GM12872 (cell line): ENCODE data around the gene IFI35.

ENCODE experiments used
- TF ChIP-seq, protein P1 (sequence below): IDR thresholded peaks from 3 replicates; pipeline ENCODE4 v1.5.1; 2011; ENCODE audit warnings: low read depth, mild to moderate bottlenecking, low read length, moderate library complexity; ENCODE audit not compliant: insufficient read depth

IFI35 gene

DNA sequence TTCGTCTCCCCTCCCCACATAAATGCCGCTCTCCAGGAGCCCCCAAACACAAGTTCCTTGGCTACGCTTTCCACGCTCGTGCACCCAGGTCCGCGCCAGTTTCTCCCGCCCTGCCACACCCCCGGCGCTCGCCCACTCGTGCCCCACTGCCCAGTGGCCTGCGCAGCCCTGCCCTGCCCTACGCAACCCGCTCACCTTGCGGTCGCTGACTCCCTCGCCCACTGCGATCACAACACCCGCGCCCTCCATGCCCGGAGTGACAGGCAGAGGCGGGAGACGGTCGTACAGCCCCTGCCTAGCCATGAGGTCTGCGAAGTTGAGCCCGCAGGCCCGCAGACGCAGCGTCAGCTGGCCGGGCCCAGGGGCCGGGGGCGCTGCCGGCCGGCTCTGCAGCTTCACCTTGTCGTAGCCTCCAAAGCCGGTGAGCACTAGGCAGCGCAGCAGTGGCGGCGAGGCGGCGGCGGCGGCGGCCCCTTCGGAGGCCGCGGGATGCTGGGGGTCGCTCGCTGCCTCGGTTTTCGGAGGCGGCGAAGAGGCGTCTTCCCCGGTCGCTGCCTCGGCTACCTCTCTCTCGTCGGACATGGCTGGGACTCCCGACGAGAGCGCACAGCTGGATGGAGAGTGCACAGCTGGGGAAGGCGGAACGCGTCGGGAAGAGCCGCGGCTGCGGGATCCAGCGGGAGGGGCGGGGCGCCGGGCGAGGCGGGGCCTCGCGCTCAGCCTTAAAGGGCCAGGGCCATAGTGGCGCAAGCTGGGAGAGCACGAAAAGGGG is 15.3 kb downstream of the IFI35 start, which contains the start of gene VAT1:
Gene VAT1, minus strand, starts transcription at position 645 of the 772 bp plus-strand sequence. Its CDS starts 63 bp downstream, at position 582.
- TF ChIP-seq, protein P1, sequence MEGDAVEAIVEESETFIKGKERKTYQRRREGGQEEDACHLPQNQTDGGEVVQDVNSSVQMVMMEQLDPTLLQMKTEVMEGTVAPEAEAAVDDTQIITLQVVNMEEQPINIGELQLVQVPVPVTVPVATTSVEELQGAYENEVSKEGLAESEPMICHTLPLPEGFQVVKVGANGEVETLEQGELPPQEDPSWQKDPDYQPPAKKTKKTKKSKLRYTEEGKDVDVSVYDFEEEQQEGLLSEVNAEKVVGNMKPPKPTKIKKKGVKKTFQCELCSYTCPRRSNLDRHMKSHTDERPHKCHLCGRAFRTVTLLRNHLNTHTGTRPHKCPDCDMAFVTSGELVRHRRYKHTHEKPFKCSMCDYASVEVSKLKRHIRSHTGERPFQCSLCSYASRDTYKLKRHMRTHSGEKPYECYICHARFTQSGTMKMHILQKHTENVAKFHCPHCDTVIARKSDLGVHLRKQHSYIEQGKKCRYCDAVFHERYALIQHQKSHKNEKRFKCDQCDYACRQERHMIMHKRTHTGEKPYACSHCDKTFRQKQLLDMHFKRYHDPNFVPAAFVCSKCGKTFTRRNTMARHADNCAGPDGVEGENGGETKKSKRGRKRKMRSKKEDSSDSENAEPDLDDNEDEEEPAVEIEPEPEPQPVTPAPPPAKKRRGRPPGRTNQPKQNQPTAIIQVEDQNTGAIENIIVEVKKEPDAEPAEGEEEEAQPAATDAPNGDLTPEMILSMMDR, result no peak

DNA sequence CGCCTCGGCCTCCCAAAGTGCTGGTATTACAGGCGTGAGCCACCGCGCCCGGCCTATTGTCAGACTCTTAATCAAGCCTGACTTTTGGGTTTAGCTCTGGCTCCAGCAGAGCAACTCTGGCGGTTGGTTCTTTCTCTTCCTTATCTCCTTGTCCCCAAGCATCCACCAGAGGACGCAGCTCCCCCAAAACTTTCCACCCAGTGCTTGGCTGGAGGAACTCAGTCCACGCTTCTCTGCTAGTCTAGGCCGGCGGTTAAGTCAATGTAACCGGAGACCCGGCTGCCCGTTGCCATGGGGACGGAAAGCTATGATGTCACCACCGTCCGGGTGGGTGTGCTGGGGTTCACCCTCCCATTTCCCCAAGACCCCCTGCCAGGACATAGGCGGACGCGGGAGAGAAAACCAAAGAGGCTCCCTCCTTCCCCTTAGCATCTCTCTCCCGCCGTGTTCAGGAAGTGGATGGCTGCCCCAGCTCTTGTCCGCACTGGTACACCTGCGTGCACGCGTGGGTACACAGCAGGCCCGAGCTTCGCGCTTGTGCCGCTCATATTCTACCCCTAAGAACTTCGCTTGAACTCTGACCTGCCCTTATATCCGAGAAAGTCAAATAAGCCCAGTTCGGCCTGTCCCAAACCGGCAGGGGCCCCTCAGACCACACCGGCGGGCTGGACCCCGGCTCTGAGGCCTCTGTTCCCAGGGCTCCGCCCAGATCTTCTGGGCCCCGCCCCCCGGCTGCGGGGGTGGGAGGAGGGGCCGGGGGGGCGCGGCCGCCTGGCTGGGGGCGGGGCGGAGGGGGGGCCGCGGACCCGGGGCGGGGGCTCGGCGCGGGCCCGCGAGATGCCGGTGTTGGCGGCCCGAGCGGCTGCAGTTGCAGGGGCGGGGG is 18.1 kb downstream of the IFI35 start, which contains the start of gene RND2:
Gene RND2, plus strand, starts transcription at position 825 of the 883 bp plus-strand sequence. CDS start 117 bp downstream, outside the sequence.
- TF ChIP-seq, protein P1, result peak; percentile 82

DNA sequence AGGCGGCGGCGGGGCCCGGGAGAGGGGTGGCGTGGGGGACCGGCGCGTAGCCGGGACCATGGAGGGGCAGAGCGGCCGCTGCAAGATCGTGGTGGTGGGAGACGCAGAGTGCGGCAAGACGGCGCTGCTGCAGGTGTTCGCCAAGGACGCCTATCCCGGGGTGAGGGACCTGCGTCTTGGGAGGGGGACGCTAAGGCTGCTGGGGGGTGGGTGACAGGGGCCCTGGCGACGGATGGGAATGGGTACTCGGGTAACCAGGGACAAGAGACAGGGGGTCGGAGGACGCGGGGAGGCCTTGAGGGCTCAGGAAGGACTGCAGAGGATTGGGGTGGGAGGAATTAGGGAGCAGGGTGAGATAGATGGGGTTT is 18.7 kb downstream of the IFI35 start:
- TF ChIP-seq, protein P1, result no peak

DNA sequence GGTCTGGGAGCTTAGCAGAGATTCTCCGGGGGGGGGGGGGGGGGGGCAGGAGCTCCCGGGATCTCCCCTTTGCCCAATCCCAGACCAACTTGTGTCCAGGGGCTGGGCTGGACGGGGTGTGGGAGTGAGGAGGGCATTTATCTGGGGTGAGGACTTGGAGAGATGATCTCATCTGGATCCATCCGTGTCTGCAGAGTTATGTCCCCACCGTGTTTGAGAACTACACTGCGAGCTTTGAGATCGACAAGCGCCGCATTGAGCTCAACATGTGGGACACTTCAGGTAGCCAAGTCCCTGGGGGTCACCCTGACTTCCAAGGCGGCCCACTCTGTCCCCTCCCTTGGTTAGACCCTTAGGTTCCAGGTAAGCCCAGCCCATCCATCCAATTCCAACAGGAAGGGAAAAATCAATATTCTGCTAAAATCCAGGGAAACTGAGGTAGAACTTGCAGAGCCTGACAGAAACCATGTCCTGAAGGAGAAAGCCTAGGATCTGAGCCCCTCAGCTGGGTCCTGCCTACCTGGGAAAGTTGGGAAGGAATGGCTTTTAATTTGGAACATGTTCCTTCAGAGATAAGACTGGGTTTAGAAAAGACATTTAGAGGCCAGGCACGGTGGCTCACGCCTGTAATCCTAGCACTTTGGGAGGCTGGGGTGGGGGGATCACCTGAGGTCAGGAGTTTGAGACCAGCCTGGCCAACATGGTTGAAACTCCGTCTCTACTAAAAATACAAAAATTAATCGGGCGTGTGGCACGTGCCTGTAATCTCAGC is 19.4 kb downstream of the IFI35 start:
- TF ChIP-seq, protein P1, result no peak

DNA sequence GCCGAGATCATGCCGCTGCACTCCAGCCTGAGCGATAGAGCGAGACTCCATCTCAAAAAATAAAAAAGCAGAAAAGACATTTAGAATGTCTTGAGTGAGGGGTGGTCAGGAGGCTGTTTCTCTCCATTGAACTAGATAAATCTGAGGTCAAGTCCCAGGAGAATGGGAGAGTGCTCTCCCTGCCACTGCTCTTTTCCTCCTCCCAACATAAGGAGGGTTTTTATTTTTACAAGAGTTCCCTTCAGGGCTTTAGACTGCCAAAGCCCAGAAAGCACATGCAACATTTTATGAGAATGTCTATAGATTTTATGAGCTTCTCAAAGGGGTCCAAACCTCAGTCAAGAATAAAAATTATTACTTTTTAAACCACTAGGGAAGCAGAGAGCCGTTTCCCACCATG is 20.0 kb downstream of the IFI35 start:
- TF ChIP-seq, protein P1, result no peak

DNA sequence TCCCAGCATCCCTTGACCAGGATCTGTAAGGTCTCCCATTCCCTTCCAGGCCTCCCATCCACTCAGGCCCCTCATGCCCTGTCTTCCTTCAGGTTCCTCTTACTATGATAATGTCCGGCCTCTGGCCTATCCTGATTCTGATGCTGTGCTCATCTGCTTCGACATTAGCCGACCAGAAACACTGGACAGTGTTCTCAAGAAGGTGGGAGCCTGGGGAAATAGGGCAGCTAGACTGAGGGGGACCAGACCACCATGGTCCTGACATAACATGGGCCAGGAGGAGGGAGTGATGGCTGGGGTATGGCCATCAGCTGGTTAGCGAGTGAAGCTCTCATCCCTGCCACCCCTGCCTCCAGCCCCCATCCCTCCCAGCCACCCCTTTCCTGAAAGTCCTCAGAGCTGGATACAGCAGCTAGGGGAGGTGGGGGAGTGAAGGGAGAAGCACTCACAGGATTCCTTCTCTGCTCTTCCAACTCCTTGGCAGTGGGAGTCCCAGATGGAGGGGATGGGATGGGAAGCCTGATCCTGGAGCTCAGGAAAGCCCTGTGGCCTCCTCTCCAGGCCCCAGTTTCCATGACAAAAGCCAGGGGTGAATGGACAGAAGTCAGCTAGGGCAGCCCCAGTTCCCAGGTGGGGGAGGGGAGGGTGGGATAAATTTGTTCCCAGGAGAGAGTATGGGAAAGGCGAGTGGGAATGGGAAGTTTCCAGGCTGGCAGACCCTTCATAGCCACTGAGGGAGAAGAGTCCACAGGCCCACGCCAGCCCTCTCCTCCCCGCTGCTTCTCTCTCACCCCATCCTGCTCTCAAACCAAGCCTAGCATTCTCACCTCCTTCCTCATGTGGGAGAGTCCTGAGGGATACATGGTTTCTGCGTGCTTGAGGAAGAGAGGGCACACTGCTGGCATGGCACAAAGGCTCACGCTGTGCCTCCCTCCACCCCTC is 20.8 kb downstream of the IFI35 start:
- TF ChIP-seq, protein P1, result no peak
